Neural cell (in vitro differentiated cells): ENCODE data around the gene VPS13D.

Experiments
- EP300 ChIP-seq: fragments of 450-650 bp; conservative IDR thresholded peaks from 2 replicates; pipeline ENCODE4 v1.6.1; 2014; ENCODE audit warnings: antibody characterized with exemption, mild to moderate bottlenecking, moderate library complexity; ENCODE audit not compliant: poor library complexity, severe bottlenecking
- EZH2 ChIP-seq: fragments of 200-600, 300-800 bp; shearing (Covaris generic), sonication (generic); IDR thresholded peaks from 2 replicates; pipeline ENCODE4 v1.6.1; 2014; ENCODE audit warnings: antibody characterized with exemption, low read length, borderline replicate concordance, mild to moderate bottlenecking; ENCODE audit not compliant: insufficient read depth, poor library complexity, severe bottlenecking
- MXI1 ChIP-seq: fragments of 450-650 bp; conservative IDR thresholded peaks from 2 replicates; pipeline ENCODE4 v1.6.1; 2014; ENCODE audit warnings: antibody characterized with exemption, mild to moderate bottlenecking; ENCODE audit not compliant: poor library complexity, severe bottlenecking
- POLR2AphosphoS5 ChIP-seq: IDR thresholded peaks from 2 replicates; pipeline ENCODE4 v1.6.1; 2012
- TAF1 ChIP-seq: IDR thresholded peaks from 2 replicates; pipeline ENCODE4 v1.6.1; 2012; ENCODE audit warnings: low read depth
- TF ChIP-seq, protein P1 (sequence below): fragments of 450-650 bp; IDR thresholded peaks from 2 replicates; pipeline ENCODE4 v1.5.1; 2014; ENCODE audit warnings: antibody characterized with exemption, mild to moderate bottlenecking, moderate library complexity; ENCODE audit not compliant: poor library complexity, severe bottlenecking

DNA sequence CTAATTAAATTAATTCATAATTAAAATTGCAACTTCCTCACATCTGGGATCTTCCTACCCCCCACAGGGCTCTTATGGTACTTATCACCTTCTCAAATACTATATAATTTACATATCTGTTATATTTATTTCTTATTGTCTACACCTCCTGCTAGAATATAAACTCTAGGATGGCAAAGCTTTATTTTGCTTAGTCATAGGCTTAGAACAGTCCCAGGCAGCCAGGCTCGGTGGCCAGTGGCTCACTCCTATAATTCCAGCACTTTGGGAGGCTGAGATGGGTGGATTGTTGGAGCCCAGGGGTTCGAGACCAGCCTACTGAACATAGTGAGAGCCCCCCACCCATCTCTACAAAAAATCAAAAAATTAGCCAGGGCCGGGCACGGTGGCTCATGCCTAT is 10.0 kb upstream of the VPS13D start:
- TF ChIP-seq MXI1 (no peak), EZH2 (no peak), POLR2AphosphoS5 (no peak), TAF1 (no peak), EP300 (no peak)
- TF ChIP-seq, protein P1, sequence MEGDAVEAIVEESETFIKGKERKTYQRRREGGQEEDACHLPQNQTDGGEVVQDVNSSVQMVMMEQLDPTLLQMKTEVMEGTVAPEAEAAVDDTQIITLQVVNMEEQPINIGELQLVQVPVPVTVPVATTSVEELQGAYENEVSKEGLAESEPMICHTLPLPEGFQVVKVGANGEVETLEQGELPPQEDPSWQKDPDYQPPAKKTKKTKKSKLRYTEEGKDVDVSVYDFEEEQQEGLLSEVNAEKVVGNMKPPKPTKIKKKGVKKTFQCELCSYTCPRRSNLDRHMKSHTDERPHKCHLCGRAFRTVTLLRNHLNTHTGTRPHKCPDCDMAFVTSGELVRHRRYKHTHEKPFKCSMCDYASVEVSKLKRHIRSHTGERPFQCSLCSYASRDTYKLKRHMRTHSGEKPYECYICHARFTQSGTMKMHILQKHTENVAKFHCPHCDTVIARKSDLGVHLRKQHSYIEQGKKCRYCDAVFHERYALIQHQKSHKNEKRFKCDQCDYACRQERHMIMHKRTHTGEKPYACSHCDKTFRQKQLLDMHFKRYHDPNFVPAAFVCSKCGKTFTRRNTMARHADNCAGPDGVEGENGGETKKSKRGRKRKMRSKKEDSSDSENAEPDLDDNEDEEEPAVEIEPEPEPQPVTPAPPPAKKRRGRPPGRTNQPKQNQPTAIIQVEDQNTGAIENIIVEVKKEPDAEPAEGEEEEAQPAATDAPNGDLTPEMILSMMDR = no peak
